DOHH2 (cell line): Measurements from ENCODE around the gene GDPD4.

Source experiments
- H3F3A ChIP-seq: fragments of 200-600 bp; sonication (generic), shearing (Covaris generic); 2 replicates; pipeline ENCODE4 v1.6.0; 2016; ENCODE audit warnings: antibody characterized with exemption, mild to moderate bottlenecking; ENCODE audit not compliant: control insufficient read depth, insufficient read depth
- H3K27ac ChIP-seq: fragments of 200-600 bp; sonication (generic); 2 replicates; pipeline ENCODE4 v1.5.1; 2014; ENCODE audit warnings: low read depth, mild to moderate bottlenecking, low read length, moderate library complexity
- H3K27me3 ChIP-seq: fragments of 200-600 bp; sonication (generic); 2 replicates; pipeline ENCODE4 v1.6.1; 2014; ENCODE audit warnings: mild to moderate bottlenecking, low read length, mixed read lengths; ENCODE audit not compliant: control insufficient read depth
- H3K36me3 ChIP-seq: fragments of 200-600 bp; sonication (generic); 2 replicates; pipeline ENCODE4 v1.6.1; 2014; ENCODE audit warnings: mild to moderate bottlenecking, low read length, moderate library complexity, mixed read lengths; ENCODE audit not compliant: control insufficient read depth
- H3K4me1 ChIP-seq: fragments of 200-600 bp; sonication (generic); 2 replicates; pipeline ENCODE4 v1.6.1; 2014; ENCODE audit warnings: mild to moderate bottlenecking, low read length, mixed read lengths; ENCODE audit not compliant: control insufficient read depth
- H3K4me2 ChIP-seq: fragments of 200-600 bp; sonication (generic); 2 replicates; pipeline ENCODE4 v1.6.0; 2014; ENCODE audit warnings: mild to moderate bottlenecking, low read length, moderate library complexity
- H3K4me3 ChIP-seq: fragments of 200-600 bp; sonication (generic); 2 replicates; pipeline ENCODE4 v1.5.1; 2014; ENCODE audit warnings: mild to moderate bottlenecking, low read length, mixed read lengths
- H3K79me2 ChIP-seq: fragments of 200-600 bp; sonication (generic); 2 replicates; pipeline ENCODE4 v1.6.1; 2014; ENCODE audit warnings: mild to moderate bottlenecking, low read length, mixed read lengths; ENCODE audit not compliant: control insufficient read depth
- H3K9me2 ChIP-seq: fragments of 200-600 bp; sonication (generic); replicated peaks from 2 replicates; pipeline ENCODE4 v1.6.1; 2014; ENCODE audit warnings: mild to moderate bottlenecking, low read length, mixed read lengths; ENCODE audit not compliant: control insufficient read depth
- H3K9me3 ChIP-seq: fragments of 200-600 bp; sonication (generic); 2 replicates; pipeline ENCODE4 v1.6.1; 2014; ENCODE audit warnings: antibody characterized with exemption, low read length, mixed read lengths; ENCODE audit not compliant: control insufficient read depth, insufficient read depth
- H4K20me1 ChIP-seq: fragments of 200-600 bp; sonication (generic); 2 replicates; pipeline ENCODE4 v1.6.0; 2014; ENCODE audit warnings: low read depth, mild to moderate bottlenecking, antibody characterized with exemption, low read length, moderate library complexity; ENCODE audit not compliant: control insufficient read depth, insufficient read depth
- CTCF ChIP-seq: fragments of 200-600 bp; sonication (generic); IDR thresholded peaks from one replicate; pipeline ENCODE4 v1.5.1; 2014; ENCODE audit warnings: antibody characterized with exemption, mild to moderate bottlenecking, low read depth, low read length; ENCODE audit not compliant: poor library complexity, severe bottlenecking
- EZH2phosphoT487 ChIP-seq: fragments of 200-600 bp; sonication (generic); IDR thresholded peaks from 2 replicates; pipeline ENCODE4 v1.6.1; 2017; ENCODE audit warnings: borderline replicate concordance, mild to moderate bottlenecking, antibody characterized with exemption, low read length, moderate library complexity, mixed read lengths

Gene GDPD4

GRCh38 chr11:77301510-77301909 lies at the start of gene GDPD4:
Gene GDPD4, minus strand, starts transcription at chr11:77301686. Its CDS starts 16,549 bp downstream, at chr11:77285137.
- Histone ChIP-seq H3K27me3 (no peaks in the 10 kb centered on the region), H4K20me1 (no peaks in the 10 kb centered on the region), H3K36me3 (no peaks in the 10 kb centered on the region), H3K9me3 (no peaks in the 10 kb centered on the region), H3K4me3 (no peak within 1 kb of the TSS), H3K9me2 (no peaks in the 10 kb centered on the region), H3K79me2 (no peaks in the 10 kb centered on the region), H3K27ac (no peak within 1 kb of the TSS), H3K4me1 (no peaks in the 10 kb centered on the region), H3F3A (no peaks in the 10 kb centered on the region), H3K4me2 (no peak within 1 kb of the TSS)
- no peak for TF ChIP-seq EZH2phosphoT487
- no peak for TF ChIP-seq CTCF

GRCh38 chr11:77347948-77348347 lies 46.5 kb upstream of the GDPD4 start:
- Histone ChIP-seq H3K27ac (no peak overlapping the region), H3K9me3 (no peaks in the 10 kb centered on the region), H3K4me3 (no peak overlapping the region), H3K27me3 (no peaks in the 10 kb centered on the region), H3K4me1 (no peaks in the 10 kb centered on the region), H3K4me2 (no peak overlapping the region), H3F3A (no peaks in the 10 kb centered on the region), H3K79me2 (no peaks in the 10 kb centered on the region), H3K36me3 (no peaks in the 10 kb centered on the region), H3K9me2 (no peaks in the 10 kb centered on the region), H4K20me1 (no peaks in the 10 kb centered on the region)
- TF ChIP-seq EZH2phosphoT487 (no peak), CTCF (no peak)

GRCh38 chr11:77346906-77347603 lies 45.6 kb upstream of the GDPD4 start:
- no peaks in the 10 kb centered on the region for H3K4me1 ChIP-seq
- no peaks in the 10 kb centered on the region for H3F3A ChIP-seq
- H3K9me2 ChIP-seq = no peaks in the 10 kb centered on the region
- no peaks in the 10 kb centered on the region for H4K20me1 ChIP-seq
- H3K4me2 ChIP-seq = no peak overlapping the region
- H3K27ac ChIP-seq = no peak overlapping the region
- H3K4me3 ChIP-seq = no peak overlapping the region
- no peaks in the 10 kb centered on the region for H3K36me3 ChIP-seq
- TF ChIP-seq CTCF (no peak), EZH2phosphoT487 (no peak)
- no peaks in the 10 kb centered on the region for H3K9me3 ChIP-seq
- no peaks in the 10 kb centered on the region for H3K27me3 ChIP-seq
- H3K79me2 ChIP-seq = no peaks in the 10 kb centered on the region
